ENCODE measurements around the gene FAM234B.

DNA sequence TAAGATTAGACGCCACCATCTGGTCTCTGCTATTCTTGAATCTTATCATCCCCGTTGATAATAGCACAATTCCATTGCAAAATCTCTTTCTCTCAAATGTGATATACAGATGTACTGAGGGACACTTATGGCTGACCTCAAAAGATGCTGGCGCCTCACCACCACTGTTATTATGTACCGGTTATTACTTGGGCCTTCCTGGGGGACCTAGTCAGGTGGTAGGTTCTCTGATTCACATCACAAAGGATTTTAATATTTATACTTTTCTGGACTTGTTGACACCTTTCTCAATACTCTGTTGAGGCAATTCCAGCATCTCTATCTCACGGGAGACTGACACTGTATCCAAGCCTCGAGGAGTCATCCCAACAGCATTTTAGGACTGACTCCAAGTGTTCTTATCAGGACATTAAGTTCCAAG, 21.3 kb upstream of the FAM234B start:
- TF ChIP-seq, protein P1, sequence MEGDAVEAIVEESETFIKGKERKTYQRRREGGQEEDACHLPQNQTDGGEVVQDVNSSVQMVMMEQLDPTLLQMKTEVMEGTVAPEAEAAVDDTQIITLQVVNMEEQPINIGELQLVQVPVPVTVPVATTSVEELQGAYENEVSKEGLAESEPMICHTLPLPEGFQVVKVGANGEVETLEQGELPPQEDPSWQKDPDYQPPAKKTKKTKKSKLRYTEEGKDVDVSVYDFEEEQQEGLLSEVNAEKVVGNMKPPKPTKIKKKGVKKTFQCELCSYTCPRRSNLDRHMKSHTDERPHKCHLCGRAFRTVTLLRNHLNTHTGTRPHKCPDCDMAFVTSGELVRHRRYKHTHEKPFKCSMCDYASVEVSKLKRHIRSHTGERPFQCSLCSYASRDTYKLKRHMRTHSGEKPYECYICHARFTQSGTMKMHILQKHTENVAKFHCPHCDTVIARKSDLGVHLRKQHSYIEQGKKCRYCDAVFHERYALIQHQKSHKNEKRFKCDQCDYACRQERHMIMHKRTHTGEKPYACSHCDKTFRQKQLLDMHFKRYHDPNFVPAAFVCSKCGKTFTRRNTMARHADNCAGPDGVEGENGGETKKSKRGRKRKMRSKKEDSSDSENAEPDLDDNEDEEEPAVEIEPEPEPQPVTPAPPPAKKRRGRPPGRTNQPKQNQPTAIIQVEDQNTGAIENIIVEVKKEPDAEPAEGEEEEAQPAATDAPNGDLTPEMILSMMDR (IDR thresholded peaks at IDR 0.05; ENCODE audit: borderline replicate concordance, extremely low read depth, low read length, poor library complexity, severe bottlenecking): no peak
- no peak for TF ChIP-seq EZH2 (IDR thresholded peaks at IDR 0.05; ENCODE audit: borderline replicate concordance, low read depth, low read length, severe bottlenecking)
